HG03135 (cell line): ENCODE results near the gene TRAIP.
"Not testable (repeated sequence)": the region's sequence is repeated elsewhere in the genome, so short reads cannot be mapped to it uniquely, and the experiment has no call there.

Source experiments
- ATAC-seq: cut with Tn5 transposase; IDR thresholded peaks from one replicate; pipeline ENCODE4 v1.9.1; 2021; ENCODE audit warnings: mild to moderate bottlenecking, moderate library complexity; ENCODE audit not compliant: unreplicated experiment

TRAIP gene

GRCh38 chr3:49856181-49857005 lies at the start of gene TRAIP:
Gene TRAIP (minus strand): TSS chr3:49856564. CDS start chr3:49856453, 111 bp downstream.
- ATAC-seq: peak; percentile 95

- ATAC-seq: not testable (repeated sequence)
These were observed 48.1 kb upstream of the TRAIP start for GRCh38 chr3:49904448-49904847.

- ATAC-seq: peak; percentile 64
These were observed 47.4 kb upstream of the TRAIP start, which contains the start of gene MST1R for GRCh38 chr3:49903451-49904424. Gene MST1R (minus strand): TSS chr3:49903873. CDS start chr3:49903609, 264 bp downstream.

DNA sequence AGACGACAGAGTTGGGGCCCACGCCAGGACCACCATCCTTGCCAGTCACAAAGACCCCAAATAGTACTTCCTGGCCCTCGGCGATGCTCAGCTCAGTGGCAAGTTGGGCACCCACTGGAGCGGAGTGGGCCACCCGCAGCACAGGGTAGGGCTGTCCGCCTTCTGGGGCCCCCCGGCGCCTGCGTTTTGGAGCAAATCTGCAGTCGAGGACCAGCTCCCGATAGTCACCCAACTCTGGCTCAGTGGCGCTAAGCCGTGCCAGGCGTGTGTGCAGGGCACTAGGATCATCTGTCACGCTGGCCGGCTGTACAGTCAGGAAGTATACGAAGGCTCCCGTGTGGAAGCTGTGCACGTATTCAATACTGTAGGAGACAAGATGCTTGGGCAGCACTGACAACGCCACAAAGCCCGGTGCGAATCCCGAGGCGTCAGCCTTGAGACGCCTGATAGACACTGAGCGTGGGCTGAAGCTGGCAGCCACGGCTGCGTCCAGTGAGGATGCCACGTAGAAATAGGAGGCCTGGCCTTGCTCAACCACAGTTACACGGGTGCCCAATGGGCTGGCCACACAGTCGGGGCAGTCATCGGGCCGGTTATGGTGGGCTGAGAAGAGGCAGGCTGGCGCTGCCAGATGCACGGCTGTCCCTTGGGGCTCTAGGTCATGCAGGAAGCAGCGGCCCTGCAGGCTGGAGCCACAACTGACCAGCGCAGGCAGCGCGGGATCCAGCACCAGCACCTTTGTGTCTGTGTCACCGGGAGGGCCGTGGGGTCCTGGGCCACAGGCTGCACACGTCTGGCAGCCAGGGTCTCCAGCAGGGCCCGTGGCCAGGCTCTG lies 46.4 kb upstream of the TRAIP start:
- no peak for ATAC-seq

- no peak for ATAC-seq
These were observed 45.3 kb upstream of the TRAIP start for GRCh38 chr3:49901366-49902339.

DNA sequence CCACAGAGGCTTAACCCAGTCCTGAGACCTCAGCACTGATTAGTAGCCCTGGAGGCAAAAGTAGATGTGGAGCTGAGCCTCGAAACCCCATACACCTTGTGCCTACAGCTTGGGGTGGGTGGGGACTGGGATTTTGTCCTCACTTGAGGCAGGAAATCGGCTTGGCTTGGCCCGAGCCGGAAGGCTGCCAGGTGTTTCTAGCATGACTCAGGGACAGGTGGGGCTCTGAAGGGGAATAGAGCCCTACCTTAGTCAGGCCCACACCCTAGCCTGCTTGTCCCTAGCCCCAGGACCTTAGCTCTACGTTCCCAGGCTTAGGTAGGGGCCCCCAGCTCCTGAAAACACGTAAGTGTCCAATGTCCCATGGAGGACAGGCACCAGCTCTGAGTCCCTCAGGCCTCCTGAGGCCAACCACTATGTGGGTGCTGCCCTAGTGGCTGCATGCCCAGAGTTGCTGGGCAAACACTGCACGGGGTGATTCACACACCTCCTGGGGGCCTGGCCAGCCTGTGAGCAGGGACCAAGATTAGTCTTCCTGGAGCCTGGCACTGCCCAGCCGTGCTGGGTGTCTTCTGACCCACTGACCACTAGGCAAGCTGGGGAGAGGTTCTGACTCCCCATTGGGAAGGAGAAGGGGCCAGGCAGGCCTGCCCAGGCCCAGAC lies 44.3 kb upstream of the TRAIP start:
- ATAC-seq: no peak

DNA sequence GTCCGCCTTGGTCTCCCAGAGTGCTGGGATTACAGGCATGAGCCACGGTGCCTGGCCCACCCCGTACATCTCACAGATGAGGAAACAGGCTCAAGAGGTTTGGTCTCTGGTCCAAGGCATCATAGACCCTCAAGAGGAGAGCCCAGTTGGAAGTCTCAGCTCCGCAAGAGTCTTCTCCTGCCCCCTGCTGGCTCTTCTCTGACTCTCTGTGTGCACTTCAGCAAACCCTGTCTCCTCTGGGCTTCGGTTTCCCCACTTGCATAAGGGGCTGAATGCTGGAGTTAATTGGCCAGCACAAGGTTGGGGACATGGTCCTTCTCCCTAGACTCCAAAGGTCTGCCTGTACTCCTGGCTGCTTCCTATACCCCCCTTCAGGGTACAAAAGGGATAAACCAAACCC lies 43.5 kb upstream of the TRAIP start:
- no peak for ATAC-seq

GRCh38 chr3:49898991-49899390 lies 42.6 kb upstream of the TRAIP start:
- no peak for ATAC-seq

DNA sequence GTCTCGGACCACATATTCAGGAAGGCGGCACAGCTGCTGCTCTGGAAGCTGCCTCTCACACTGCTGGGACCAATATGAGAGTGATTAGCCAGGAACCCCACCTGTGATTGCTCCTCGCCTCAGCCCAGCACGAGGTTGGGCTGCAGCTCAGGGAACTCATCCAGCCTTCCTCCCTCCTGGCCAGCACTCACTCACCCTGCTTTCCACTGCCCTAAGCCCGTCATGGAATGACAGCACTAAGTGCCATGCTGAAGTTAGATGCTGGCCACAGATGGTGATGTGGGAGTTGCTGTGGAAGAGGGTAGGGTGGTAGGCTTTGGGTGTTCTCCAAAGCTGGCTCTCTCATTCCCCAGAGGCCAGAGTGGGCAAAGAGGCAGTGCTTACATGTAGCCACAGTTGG lies 40.0 kb upstream of the TRAIP start:
- no peak for ATAC-seq

- no peak for ATAC-seq
These were observed 39.4 kb upstream of the TRAIP start for GRCh38 chr3:49895791-49896190.

DNA sequence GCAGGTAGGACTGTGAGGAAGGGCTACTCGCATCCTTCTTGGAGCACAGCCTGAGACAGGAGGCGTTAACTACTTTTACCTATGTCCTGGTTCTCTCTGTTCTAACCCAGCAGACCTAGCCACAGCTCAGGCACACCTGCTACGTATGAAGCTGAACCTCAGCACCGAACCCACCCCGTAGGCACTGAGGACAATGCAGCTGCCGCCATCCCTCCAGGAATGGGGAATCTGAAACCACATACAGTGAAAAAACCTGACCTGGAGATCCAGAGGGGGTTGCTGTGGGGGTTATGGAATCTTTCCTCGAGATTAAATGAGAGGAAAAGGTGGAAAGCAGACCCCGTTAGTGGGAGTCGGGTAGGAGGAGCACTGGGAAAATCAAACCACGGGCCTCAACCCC lies 32.9 kb upstream of the TRAIP start:
- ATAC-seq: no peak

- no peak for ATAC-seq
These were observed 30.5 kb upstream of the TRAIP start for GRCh38 chr3:49886922-49887265.

- ATAC-seq: no peak
These were observed 27.6 kb upstream of the TRAIP start for GRCh38 chr3:49883998-49884397.

DNA sequence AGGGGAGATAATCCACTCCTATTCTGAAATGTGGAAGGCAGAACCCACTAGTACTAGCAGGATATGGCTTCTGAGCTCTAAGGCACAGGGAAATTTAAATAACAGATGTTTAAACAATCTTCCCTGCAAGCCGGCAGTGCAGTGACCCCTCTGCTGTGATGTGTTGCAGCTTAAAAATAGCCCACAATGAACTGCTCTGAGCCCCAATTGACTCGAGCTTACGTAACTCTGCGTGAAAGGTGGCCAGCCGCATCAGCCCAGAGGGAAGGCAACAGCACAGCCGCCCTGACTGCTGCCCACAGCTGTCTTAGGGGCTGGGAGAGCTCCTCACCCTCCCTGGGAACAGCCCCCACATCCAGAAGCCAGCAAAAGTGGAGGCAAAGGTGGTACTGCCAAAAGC lies 25.8 kb upstream of the TRAIP start:
- ATAC-seq: no peak

DNA sequence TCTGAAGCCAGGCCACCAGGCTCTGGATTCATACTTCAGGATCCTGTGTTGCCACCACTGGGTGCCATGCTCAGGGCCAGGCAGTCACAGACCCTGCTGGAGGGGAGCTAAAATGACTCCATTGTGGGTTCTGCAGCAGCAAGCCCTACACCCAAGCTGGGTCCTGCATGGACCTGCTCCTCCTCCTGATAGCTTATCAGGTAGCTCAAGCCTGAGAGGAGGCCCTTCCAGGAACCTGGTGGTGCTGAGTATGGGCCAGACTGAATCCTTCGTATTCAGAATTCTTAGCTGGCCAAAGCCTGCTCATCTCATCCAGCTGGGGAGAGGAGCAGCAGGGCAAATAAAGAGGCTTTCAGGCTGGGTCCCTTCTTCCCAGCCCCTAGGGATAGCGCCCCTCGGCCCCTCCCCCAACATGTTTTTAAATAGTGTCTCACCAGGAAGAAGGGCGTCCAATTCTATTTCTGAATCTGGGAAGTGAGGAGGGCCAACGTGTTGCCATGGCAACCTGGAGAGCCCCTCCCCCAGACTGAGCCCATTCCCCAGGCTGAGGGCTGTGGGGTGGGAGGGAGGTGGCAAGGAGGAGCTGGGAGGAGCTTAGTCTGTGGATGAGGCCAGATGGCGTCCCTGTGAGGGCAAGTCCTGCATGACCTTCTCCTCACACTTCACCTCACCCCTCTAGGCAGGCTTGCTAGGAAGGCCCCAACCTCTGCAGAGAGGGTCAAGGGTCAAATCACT lies 24.4 kb upstream of the TRAIP start:
- ATAC-seq: no peak

DNA sequence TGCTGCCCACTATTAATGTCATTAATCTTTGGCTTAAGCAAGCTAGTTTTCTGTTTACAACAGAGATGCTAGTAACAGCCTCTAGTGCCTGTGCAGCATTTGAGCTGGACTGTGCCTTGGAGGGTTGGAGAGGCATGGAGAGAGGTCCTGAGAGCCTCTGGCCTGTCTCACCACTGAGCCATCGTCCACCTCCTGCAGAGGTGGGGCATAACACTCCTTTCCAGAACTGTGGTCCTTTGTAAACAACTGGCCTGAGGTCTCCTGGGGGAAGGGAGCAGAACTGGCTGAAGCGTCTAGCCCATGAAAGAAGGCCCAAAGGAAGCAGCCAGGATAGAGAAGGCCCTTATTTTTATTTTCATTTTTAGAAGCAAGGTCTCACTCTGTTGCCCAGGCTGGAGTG lies 23.4 kb upstream of the TRAIP start:
- ATAC-seq: no peak

DNA sequence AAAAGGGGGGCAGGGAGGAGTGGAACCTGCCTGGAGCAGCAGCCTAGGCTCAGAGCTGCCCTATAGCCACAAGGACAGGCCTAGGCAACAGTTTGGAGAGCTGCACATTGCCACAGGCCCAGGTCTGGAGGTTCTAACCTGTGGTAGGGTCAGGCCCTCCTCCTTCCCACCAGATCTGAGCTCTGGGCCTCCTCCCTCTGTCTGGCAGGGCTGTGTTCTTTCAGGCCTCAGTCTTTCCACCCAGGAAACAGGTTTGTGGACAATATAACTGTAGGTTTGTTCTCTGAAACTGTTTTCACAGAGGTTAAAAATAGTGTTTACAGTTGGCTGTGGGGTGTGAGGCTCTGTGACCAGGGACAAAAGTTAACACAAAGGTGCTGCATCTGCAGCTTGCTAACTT lies 22.3 kb upstream of the TRAIP start:
- ATAC-seq: no peak

DNA sequence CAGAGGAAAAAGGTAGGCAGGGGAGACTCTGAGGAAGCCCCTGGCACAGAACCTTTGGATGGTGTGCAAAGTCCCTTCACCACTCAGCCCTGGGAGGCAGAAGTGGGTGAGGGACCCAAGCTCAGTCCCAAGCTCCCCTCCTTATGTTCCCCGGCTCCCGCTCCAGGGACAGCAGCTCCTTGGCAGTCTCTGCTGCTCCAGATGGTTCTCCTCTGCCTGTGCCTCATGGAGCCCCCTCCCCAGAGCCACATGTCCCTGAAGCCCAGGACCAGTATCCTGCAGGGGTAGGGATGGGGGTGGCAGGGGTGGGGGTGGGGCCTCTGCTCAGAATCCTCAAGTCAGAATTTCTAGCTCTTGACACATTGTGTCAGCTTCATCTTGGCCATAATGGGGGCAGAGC lies 21.4 kb upstream of the TRAIP start:
- ATAC-seq: no peak

DNA sequence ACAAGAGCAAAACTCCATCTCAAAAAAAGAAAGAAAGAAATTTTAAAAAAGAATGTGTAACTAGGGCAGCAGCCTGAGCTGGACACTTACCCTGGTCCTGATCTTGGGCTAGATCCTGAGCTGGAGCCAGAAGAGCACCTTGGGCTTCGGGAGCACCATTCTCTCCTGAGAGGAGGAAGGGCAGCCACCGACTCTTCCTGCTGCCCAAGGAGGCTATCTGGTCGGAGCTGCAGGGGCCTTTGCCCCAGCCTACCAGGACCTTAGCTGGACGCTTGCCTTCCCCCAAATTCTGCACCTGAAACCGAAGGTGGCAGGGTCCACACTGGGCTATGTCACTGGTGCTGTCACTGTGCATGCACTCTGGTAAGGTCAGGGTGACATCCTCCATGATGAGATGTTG lies 20.2 kb upstream of the TRAIP start:
- ATAC-seq: no peak
